Keratinocyte (primary cell): ENCODE results near the gene NKX2-4. TPM values are rescaled to one million over a fixed set of nuclear protein-coding genes. Genes with fewer than 3 reads are reported as not detected.

Experiments
- DNase-seq: peaks from one replicate; pipeline ENCODE4 v3.0.0-alpha.2; 2011; ENCODE audit warnings: low read depth, missing footprints, low spot score
- FAIRE-seq: peaks from 2 replicates; lab custom pipeline; 2011; peaks lifted over from hg19 to GRCh38; lab: Jason Lieb, UNC
- H2AFZ ChIP-seq: 2 replicates; pipeline ENCODE4 v1.6.0; 2012; ENCODE audit warnings: low read length, control low read depth, inconsistent platforms; ENCODE audit not compliant: control insufficient read depth
- H3K27ac ChIP-seq: 2 replicates; pipeline ENCODE4 v1.5.1; 2011; ENCODE audit warnings: low read length; ENCODE audit not compliant: control insufficient read depth, insufficient read depth
- H3K27me3 ChIP-seq: 3 replicates; pipeline ENCODE4 v1.6.0; 2011; ENCODE audit warnings: low read length; ENCODE audit not compliant: control insufficient read depth, insufficient read depth; ENCODE audit errors: extremely low read depth
- H3K36me3 ChIP-seq, 2 experiments: 2 replicates in 1 of 2; 3 replicates in 1 of 2; pipeline ENCODE4 v1.5.1; 2011; ENCODE audit warnings: low read length in 2 of 2, mild to moderate bottlenecking in 1 of 2; ENCODE audit not compliant: control insufficient read depth in 2 of 2, insufficient read depth in 2 of 2; ENCODE audit errors: extremely low read depth in 1 of 2
- H3K4me1 ChIP-seq: 3 replicates; pipeline ENCODE4 v1.5.1; 2011; ENCODE audit warnings: low read length; ENCODE audit not compliant: control insufficient read depth, insufficient read depth; ENCODE audit errors: extremely low read depth
- H3K4me2 ChIP-seq: 3 replicates; pipeline ENCODE4 v1.6.0; 2011; ENCODE audit warnings: low read depth, low read length; ENCODE audit not compliant: control insufficient read depth, insufficient read depth; ENCODE audit errors: extremely low read depth
- H3K4me3 ChIP-seq, 3 experiments: fragments of 200-600 bp in 1 of 3; sonication (generic) in 1 of 3; 2 replicates in 2 of 3; 3 replicates in 1 of 3; pipeline ENCODE4 v1.5.1; 2011 to 2016; ENCODE audit warnings: low read length in 3 of 3, mild to moderate bottlenecking in 3 of 3, control low read depth in 2 of 3, inconsistent platforms in 1 of 3, low read depth in 1 of 3, mixed read lengths in 1 of 3, mixed run types in 1 of 3, moderate library complexity in 1 of 3; ENCODE audit not compliant: control insufficient read depth in 2 of 3, insufficient read depth in 2 of 3; ENCODE audit errors: extremely low read depth in 1 of 3
- H3K79me2 ChIP-seq: 2 replicates; pipeline ENCODE4 v1.6.0; 2012; ENCODE audit warnings: low read length; ENCODE audit not compliant: control insufficient read depth, insufficient read depth
- H3K9ac ChIP-seq: 3 replicates; pipeline ENCODE4 v1.6.0; 2011; ENCODE audit warnings: low read length; ENCODE audit not compliant: control insufficient read depth, insufficient read depth; ENCODE audit errors: extremely low read depth
- H3K9me1 ChIP-seq: 3 replicates; pipeline ENCODE4 v1.6.0; 2011; ENCODE audit warnings: low read length; ENCODE audit not compliant: control insufficient read depth, insufficient read depth; ENCODE audit errors: extremely low read depth
- H3K9me3 ChIP-seq: 2 replicates; pipeline ENCODE4 v1.5.1; 2012; ENCODE audit warnings: low read depth, low read length; ENCODE audit not compliant: control insufficient read depth
- H4K20me1 ChIP-seq: 3 replicates; pipeline ENCODE4 v1.6.0; 2011; ENCODE audit warnings: low read length; ENCODE audit not compliant: control insufficient read depth, insufficient read depth; ENCODE audit errors: extremely low read depth
- EZH2 ChIP-seq: IDR thresholded peaks from one replicate; pipeline ENCODE4 v1.6.1; 2012; ENCODE audit warnings: inconsistent platforms, mild to moderate bottlenecking, low read length, moderate library complexity
- dilution Hi-C: fragments of 300-500 bp; cut with MboI; formaldehyde crosslinking; loops from one replicate; pipeline ENCODE4 v1.7.0; 2020; ENCODE audit warnings: low sequenced_read_pairs; ENCODE audit not compliant: extremely low pct_ligation_motif_present
- polyA plus RNA-seq, 5 experiments: library from polyadenylated mRNA; depleted of rRNA in 3 of 5; stranded (reverse) in 3 of 5; stranded (forward) in 1 of 5; unstranded in 1 of 5; fragments of >200 nt; gene quantifications; 1 replicate in 1 of 5; 2 replicates in 3 of 5; 3 replicates in 1 of 5; pipeline versions ENCODE4 v1.2.1 to v1.2.3, GENCODE V29; 2011 to 2012; ENCODE audit warnings: missing spikeins in 2 of 5, low read depth in 1 of 5, low replicate concordance in 1 of 5
- TF ChIP-seq, protein P1 (sequence below), 3 experiments: IDR thresholded peaks in 1 of 3; conservative IDR thresholded peaks in 1 of 3; optimal IDR thresholded peaks in 1 of 3; 2 replicates in 2 of 3; 3 replicates in 1 of 3; pipeline versions ENCODE3 to v1.5.1; 2011; ENCODE audit warnings: low read length in 3 of 3, mild to moderate bottlenecking in 3 of 3, moderate library complexity in 2 of 3, control low read depth in 1 of 3, inconsistent platforms in 1 of 3; ENCODE audit not compliant: insufficient read depth in 2 of 3; ENCODE audit errors: extremely low read depth in 1 of 3

Gene NKX2-4
- polyA plus RNA-seq, 1 donor (not counting 4 experiments of a cell fraction or from before 2014, with no cell fraction given): not detected

DNA sequence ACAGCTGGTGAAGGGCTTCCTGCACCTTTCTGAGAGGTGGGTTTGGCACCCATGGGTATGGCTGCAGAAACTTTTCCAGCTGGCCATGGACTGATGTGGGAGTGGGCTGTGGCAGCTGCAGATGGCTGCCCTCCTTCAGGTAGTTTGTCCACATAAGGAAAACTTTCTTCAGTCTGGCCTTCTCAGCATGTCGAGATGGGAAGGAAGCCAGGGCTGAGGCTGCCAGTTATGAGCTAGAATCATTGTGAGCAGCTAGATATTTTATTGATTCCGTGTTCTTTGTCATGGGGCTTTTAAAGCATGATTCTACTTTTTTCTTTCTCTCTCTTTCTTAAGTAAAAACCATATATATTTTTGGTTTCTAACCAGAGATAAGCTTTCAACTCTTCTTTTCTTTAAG is 16.6 kb downstream of the NKX2-4 start:
- Histone ChIP-seq H3K4me3 (no peak overlapping the region), H4K20me1 (no peaks in the 10 kb centered on the region), H3K4me1 (no peaks in the 10 kb centered on the region), H3K79me2 (peaks cover 4% of the 10 kb centered on the region), H3K27ac (no peak overlapping the region), H3K9ac (no peak overlapping the region), H2AFZ (no peak overlapping the region), H3K4me2 (no peak overlapping the region), H3K36me3 (peaks cover 2 to 17% of the 10 kb centered on the region in 2 experiments), H3K9me3 (no peaks in the 10 kb centered on the region), H3K27me3 (no peaks in the 10 kb centered on the region), H3K9me1 (no peaks in the 10 kb centered on the region)
- no peak for DNase-seq
- dilution Hi-C loops: loop anchor here (10.0 kb wide), 1 partner anchor 56 kb away; no protein-coding TSS in a partner anchor
- no peak for TF ChIP-seq EZH2
- TF ChIP-seq, protein P1, sequence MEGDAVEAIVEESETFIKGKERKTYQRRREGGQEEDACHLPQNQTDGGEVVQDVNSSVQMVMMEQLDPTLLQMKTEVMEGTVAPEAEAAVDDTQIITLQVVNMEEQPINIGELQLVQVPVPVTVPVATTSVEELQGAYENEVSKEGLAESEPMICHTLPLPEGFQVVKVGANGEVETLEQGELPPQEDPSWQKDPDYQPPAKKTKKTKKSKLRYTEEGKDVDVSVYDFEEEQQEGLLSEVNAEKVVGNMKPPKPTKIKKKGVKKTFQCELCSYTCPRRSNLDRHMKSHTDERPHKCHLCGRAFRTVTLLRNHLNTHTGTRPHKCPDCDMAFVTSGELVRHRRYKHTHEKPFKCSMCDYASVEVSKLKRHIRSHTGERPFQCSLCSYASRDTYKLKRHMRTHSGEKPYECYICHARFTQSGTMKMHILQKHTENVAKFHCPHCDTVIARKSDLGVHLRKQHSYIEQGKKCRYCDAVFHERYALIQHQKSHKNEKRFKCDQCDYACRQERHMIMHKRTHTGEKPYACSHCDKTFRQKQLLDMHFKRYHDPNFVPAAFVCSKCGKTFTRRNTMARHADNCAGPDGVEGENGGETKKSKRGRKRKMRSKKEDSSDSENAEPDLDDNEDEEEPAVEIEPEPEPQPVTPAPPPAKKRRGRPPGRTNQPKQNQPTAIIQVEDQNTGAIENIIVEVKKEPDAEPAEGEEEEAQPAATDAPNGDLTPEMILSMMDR (optimal IDR thresholded peaks at IDR 0.05 in 1 of 3, IDR thresholded peaks at IDR 0.05 in 1 of 3, conservative IDR thresholded peaks at IDR 0.05 in 1 of 3; ENCODE audit: extremely low read depth in 1 of 3, insufficient read depth in 2 of 3, low read length in 3 of 3): no peak
- no peak for FAIRE-seq

- Histone ChIP-seq H3K9me1 (no peaks in the 10 kb centered on the region), H3K27me3 (no peaks in the 10 kb centered on the region), H2AFZ (no peak overlapping the region), H3K4me2 (no peak overlapping the region), H3K4me3 (no peak overlapping the region), H3K9me3 (no peaks in the 10 kb centered on the region), H4K20me1 (no peaks in the 10 kb centered on the region), H3K27ac (no peak overlapping the region), H3K79me2 (peaks cover 8% of the 10 kb centered on the region), H3K36me3 (peaks cover 0 to 7% of the 10 kb centered on the region in 2 experiments), H3K9ac (no peak overlapping the region), H3K4me1 (no peaks in the 10 kb centered on the region)
- TF ChIP-seq EZH2: no peak
- TF ChIP-seq, protein P1 (optimal IDR thresholded peaks at IDR 0.05 in 1 of 3, IDR thresholded peaks at IDR 0.05 in 1 of 3, conservative IDR thresholded peaks at IDR 0.05 in 1 of 3; ENCODE audit: extremely low read depth in 1 of 3, insufficient read depth in 2 of 3, low read length in 3 of 3): no peak
- dilution Hi-C loops: no loop called here
- FAIRE-seq (no peak), DNase-seq (no peak)
Measured at GRCh38 chr20:21378259-21378658, 19.1 kb downstream of the NKX2-4 start.
